ENCODE results near the gene DDX27. TPM values are rescaled to one million over a fixed set of nuclear protein-coding genes. Genes with fewer than 3 reads are reported as not detected.

Gene DDX27
- total and polyA plus RNA-seq, 2 of the 13 experiments (the other 11 are each of a cell fraction or from before 2014, with no cell fraction given): 42.6 to 72.8 TPM

GRCh38 chr20:49219091-49219923 lies at the start of gene DDX27 (continued):
- TF ChIP-seq ZFAT (CRISPR knock-in tag; conservative IDR thresholded peaks at IDR 0.05) (no peak), MBNL3 (CRISPR knock-in tag; conservative IDR thresholded peaks at IDR 0.05) (no peak), TAF15 (IDR thresholded peaks at IDR 0.05; ENCODE audit: low read depth, low read length, poor library complexity, severe bottlenecking) (no peak), REST (IDR thresholded peaks at IDR 0.05; ENCODE audit: borderline replicate concordance in 1 of 2, low read depth in 1 of 2, low read length in 2 of 2) (peak in 1 of 2 experiments; percentile 49; a peak in 1 of 4 replicates), MTA1 (CRISPR knock-in tag; IDR thresholded peaks at IDR 0.05; ENCODE audit: borderline replicate concordance) (peak; percentile 88; the same call in 1 of the 2 replicates), ZBTB3 (CRISPR knock-in tag; IDR thresholded peaks at IDR 0.05; ENCODE audit: borderline replicate concordance, low read depth) (peak; percentile 59; the same call in 1 of the 2 replicates), ZBTB4 (CRISPR knock-in tag; IDR thresholded peaks at IDR 0.05; ENCODE audit: borderline replicate concordance) (peak; percentile 84; the same call in 1 of the 2 replicates), ZNF441 (CRISPR knock-in tag; IDR thresholded peaks at IDR 0.05; ENCODE audit: borderline replicate concordance) (peak; percentile 43; the same call in 1 of the 2 replicates), PCBP2 (optimal IDR thresholded peaks at IDR 0.05; ENCODE audit: low read depth, low read length, poor library complexity, severe bottlenecking) (no peak), EP300 (IDR thresholded peaks at IDR 0.05; ENCODE audit: low read depth in 2 of 2, low read length in 2 of 2) (peak in 1 of 2 experiments; percentile 48; a peak in 2 of 4 replicates), EP300 (CRISPR knock-in tag; IDR thresholded peaks at IDR 0.05; ENCODE audit: borderline replicate concordance) (no peak), ATF5 (CRISPR knock-in tag; IDR thresholded peaks at IDR 0.05; ENCODE audit: low read depth) (no peak), ZNF431 (CRISPR knock-in tag; IDR thresholded peaks at IDR 0.05; ENCODE audit: borderline replicate concordance, low read depth) (no peak), SALL2 (CRISPR knock-in tag; IDR thresholded peaks at IDR 0.05) (peak; percentile 95), ZNF3 (CRISPR knock-in tag; IDR thresholded peaks at IDR 0.05) (no peak), SAFB2 (CRISPR knock-in tag; IDR thresholded peaks at IDR 0.05; ENCODE audit: borderline replicate concordance, low read depth) (peak; percentile 58; the same call in 1 of the 2 replicates), FOXJ3 (CRISPR knock-in tag; IDR thresholded peaks at IDR 0.05; ENCODE audit: borderline replicate concordance) (no peak)
- TF ChIP-seq, protein P1, sequence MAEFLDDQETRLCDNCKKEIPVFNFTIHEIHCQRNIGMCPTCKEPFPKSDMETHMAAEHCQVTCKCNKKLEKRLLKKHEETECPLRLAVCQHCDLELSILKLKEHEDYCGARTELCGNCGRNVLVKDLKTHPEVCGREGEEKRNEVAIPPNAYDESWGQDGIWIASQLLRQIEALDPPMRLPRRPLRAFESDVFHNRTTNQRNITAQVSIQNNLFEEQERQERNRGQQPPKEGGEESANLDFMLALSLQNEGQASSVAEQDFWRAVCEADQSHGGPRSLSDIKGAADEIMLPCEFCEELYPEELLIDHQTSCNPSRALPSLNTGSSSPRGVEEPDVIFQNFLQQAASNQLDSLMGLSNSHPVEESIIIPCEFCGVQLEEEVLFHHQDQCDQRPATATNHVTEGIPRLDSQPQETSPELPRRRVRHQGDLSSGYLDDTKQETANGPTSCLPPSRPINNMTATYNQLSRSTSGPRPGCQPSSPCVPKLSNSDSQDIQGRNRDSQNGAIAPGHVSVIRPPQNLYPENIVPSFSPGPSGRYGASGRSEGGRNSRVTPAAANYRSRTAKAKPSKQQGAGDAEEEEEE (CRISPR knock-in tag; IDR thresholded peaks at IDR 0.05; ENCODE audit: borderline replicate concordance): peak; percentile 68; the same call in 1 of the 2 replicates
